ENCODE data around the gene GREM2. TPM values are rescaled to one million over a fixed set of nuclear protein-coding genes. Genes with fewer than 3 reads are reported as not detected.

The GREM2 gene
- total RNA-seq, 1 donor from 2014 or later = 1.1 TPM

DNA sequence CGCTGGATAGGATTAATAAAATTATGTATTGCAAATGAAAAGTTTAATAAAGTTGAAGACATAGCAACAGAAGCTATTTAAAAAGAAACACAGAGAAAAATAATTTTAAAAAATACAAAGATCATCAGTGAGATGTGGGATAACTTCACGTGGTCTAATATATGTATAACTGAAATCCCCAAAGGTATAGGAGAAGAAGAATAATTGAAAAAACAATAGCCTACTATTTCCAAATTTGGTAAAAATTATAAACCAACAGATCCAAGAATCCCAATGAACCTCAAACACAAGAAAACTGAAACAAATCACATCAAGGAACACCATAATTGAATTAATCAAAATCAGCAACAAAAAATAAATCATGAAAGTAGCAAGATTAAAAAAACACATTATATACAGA lies 44.9 kb downstream of the GREM2 start:
- intact Hi-C loops (cut with micrococcal nuclease) = no loop called here

GRCh38 chr1:240562779-240563178 lies 49.2 kb downstream of the GREM2 start:
- intact Hi-C loops (cut with micrococcal nuclease) = no loop called here

GRCh38 chr1:240562111-240562590 lies 49.8 kb downstream of the GREM2 start:
- intact Hi-C loops (cut with micrococcal nuclease) = no loop called here

DNA sequence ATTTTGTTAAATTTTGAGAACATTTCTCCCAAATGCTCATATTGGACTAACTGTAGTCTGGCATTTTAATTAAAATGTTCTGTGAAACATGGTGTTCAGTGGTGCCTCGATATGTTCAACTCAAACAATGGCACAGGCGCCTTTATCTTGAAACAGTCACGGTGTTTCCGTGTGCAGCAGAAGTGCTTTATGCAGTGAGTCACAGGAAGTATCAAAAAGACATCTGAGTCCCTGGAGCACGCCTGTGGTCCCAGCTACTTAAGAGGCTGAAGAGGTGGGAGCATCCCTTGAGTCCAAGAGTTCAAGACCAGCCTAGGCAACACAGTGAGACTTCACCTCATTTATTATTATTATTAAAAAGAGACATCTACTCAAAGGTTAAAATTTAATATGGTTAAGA lies 52.2 kb downstream of the GREM2 start:
- intact Hi-C loops (cut with micrococcal nuclease) = no loop called here

DNA sequence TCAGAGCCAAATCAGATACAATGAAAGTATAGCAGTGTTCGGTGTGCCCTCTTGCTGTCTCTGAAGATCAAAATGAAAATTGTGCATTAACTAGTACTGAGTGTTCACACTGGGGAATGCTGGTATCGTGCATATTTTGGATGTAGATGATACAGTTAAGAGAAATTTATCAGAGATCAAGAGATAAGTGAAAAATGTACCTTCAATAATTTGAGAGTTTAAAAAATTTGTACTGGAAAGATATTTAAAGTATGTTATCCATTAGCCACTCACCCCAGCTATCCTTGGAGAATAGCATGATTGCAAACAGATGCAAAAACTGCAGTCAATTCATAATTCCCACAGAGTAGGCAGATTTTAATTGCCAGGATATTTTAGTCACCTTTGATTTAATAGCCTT lies 56.4 kb downstream of the GREM2 start:
- intact Hi-C loops (cut with micrococcal nuclease) = no loop called here

DNA sequence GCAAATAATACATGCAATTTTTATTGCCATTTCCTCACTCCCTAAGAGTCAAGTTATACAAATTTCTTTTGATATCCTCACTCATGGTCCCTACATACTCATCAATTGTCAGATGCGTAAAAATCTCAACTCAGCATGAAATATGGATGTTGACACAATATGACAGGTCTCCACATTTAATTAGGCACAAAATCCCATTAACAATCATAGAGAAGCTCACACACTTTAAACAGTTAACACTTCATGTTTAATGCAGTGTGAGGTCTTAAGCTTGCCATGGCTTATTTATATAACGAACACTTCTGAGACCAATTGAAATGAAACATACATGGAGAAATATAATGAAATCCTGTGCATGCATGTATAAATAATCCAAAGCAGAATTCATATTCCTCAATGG lies 58.6 kb downstream of the GREM2 start:
- intact Hi-C loops (cut with micrococcal nuclease) = no loop called here

DNA sequence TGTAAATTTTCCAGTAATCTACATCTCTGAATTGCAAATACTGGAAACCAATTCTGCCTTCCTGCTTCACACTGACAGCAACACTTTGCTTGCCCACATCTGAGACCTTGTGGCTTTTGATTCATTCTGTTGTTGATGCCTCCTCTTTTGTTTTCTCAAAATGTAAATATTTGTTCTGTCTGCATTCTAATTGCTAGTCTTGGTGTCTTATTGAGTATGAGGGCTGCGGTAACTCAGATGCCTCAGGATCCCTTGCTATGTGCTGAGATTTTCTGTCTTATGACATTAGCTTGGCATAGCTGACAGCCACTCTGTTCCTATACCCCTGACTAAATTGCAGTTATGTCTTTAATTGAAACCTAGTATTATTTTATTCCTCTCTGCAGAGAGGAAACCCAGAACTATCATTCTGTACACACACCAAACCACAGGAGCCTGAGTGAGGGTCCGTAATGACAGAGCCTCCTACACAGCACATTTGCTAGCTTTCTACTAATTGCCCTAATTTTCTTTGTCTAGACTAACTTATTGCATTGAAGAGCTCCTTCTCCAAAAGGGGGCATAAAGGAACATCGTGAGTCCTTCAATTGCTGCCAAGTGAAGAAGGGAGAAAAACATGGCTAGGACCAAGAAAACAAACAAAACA lies 72.1 kb downstream of the GREM2 start:
- intact Hi-C loops (cut with micrococcal nuclease) = loop anchor here (1.0 to 2.0 kb wide), 2 partner anchors 37 to 73 kb away; no protein-coding TSS in a partner anchor

DNA sequence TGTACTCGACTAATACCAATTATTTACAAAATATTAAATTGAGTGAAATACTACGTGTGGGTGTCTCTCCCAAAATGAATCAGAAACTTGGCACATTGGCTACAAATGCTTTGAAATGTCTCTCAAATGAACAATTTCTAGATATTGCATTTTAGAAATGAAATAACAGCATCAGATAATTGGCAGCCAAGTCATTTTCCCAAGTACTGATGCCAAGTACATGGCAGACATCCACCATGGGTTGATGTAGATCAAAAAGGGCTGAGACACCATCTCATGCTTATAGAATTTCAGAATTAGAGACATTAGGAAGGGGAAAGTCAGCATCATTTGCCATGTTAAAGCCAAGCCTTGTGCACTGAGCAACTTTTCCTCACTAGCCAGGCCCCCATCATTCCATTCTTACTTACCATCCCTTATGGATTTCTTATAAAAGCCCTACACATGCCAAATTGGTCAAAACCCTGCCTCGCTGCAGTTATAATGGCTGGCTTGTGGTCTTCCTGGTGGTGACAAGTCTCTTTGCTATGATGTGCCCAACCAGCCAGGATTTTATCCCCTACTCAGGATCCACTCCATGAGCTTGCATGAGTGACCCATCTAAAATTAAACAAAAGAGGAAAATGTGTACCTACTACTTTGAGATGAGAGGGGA lies 73.1 kb downstream of the GREM2 start:
- intact Hi-C loops (cut with micrococcal nuclease) = loop anchor here (1.0 kb wide), 1 partner anchor 74 kb away; no protein-coding TSS in a partner anchor

DNA sequence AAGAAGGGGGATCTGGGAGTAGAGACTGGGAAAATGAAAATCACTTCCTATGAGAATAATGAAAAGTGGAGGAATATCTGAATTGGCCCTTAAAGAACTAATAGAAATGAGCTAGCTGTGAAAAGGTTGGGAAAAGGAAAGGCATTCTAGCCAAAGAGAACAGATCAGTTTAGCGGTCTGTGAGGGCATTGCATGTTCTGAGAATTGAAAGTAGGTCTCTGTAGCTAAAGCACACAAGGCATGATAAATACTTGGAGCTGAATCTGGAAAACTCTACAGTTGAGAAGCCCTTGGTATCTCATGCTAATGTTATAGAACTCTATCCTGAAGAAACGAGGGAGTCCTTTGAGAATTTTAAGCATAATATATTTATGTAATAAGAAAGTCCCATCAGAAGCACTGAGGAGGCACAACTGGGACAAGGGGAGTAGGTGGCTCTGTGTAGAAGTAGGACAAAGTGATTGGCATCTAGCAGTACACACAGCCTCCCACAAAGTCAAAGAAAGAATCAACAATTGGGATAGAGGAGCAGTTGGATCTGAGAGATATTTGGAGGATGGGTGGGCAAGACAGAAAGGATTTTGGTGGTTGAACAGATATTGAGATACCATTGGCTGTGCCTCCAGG lies 78.7 kb downstream of the GREM2 start:
- intact Hi-C loops (cut with micrococcal nuclease) = no loop called here

GRCh38 chr1:240528591-240528990 lies 83.4 kb downstream of the GREM2 start:
- intact Hi-C loops (cut with micrococcal nuclease) = no loop called here

DNA sequence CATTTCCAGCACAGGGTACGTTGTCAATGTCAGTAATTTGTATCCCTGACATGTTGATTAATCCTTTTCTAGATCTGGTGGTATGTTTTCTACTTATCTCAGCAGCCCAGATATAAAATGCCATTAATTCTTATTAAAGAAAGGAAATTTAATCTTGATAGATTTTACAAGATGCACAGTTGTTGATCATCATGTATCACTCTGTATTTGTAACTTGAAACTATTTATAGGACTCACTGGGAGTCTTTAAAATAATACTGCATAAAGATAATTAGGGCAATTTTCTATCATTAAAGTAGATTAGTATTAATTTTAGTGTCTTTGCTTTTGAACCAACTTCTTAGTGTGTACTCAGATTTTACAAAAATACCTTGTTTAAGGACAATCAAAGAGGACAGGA lies 84.9 kb downstream of the GREM2 start:
- intact Hi-C loops (cut with micrococcal nuclease) = no loop called here

- intact Hi-C loops (cut with micrococcal nuclease) = no loop called here
Observed at GRCh38 chr1:240526312-240526711, 85.6 kb downstream of the GREM2 start.

- intact Hi-C loops (cut with micrococcal nuclease) = no loop called here
Observed at GRCh38 chr1:240524356-240525069, 87.4 kb downstream of the GREM2 start.

DNA sequence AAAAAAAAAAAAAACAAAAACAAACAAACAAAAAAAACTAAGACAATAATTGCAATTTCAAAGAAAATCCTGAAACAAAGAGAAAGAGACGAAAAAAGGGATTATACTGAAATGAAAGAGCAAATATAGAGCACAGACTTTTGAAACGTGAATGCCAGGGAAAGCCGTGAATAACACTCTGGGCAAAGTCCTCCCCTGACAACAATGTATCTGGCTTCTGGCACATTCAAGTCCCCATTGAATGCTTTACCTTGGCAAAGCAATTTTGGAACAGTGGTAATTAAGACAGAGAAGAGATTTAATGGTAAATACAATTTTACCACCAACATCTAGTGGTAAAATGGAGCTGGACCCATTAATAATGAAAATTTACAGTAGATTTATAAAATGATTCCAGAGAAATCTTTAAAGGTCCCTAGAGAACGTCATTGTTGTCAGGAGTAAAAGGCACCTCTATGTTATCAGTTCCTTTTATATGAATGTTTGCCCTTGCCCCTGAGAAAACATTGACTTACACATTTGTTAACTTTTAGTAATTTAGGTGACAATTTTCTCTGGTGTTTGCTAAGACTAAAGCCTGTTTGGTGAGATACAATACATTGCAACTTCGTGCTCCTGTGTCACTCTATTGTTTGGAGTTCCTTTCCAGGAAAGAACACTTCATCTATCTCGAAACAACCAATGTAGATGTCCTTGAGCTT lies 89.7 kb downstream of the GREM2 start:
- intact Hi-C loops (cut with micrococcal nuclease) = no loop called here

DNA sequence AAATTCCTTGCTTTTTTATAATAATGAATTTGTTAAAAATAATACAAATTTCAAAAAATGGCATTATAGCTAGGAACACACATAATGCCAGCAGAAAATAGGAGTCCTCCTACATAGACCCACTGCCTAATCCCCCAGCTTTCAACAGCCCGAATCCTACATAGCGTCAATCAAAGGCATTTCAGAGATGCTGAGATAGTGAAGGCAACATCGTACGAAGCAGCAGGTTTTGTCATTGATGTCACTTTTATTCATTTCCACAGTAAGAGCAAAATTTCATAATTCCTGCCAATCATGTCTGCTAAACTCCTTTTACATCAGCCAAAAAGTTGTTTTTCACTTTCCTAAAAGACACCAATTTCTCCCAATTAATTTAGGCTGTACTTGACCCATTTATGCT lies 94.1 kb downstream of the GREM2 start:
- intact Hi-C loops (cut with micrococcal nuclease) = no loop called here

DNA sequence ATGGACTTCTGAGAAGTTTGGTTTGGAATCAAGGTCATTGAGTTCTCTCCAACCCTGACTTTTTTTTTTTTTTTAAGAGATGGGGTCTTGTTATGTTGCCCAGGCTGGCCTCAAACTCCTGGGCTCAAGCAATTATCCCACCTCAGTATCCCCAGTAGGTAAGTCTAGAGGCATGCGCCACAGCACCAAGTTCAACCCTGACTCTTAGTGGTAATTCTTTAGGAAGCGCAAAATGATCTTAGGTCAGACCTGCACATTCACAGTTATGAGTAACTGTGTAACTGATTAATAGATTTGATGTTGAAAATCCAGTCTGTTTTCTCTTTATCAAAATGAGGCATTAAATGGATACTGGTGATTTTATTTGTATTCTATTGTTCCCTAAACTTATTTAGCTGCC lies 95.9 kb downstream of the GREM2 start:
- intact Hi-C loops (cut with micrococcal nuclease) = no loop called here

GRCh38 chr1:240515505-240515904 lies 96.5 kb downstream of the GREM2 start:
- intact Hi-C loops (cut with micrococcal nuclease) = no loop called here

DNA sequence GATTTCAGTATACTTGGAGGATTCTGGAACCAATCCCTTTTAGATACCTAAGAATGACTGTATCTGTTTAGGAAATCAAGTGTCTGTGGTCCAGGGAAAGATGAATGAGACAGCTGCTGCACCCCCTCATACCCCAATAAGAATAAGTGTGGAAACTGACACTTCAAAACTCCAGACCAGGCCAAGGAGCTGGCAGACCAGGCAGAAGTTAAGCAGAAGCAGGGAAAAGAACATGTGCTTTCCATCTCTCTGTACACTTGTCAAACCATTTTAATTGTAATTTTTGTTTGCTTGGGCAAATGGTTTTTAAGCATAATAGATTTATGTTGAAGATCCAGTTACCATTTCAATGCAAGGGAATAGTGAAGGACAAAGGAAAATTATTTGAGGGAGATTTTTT lies 100.2 kb downstream of the GREM2 start:
- intact Hi-C loops (cut with micrococcal nuclease) = no loop called here

- intact Hi-C loops (cut with micrococcal nuclease) = no loop called here
Observed at GRCh38 chr1:240508950-240509349, 103.0 kb downstream of the GREM2 start.

GRCh38 chr1:240508201-240508600 lies 103.8 kb downstream of the GREM2 start:
- intact Hi-C loops (cut with micrococcal nuclease) = no loop called here

- intact Hi-C loops (cut with micrococcal nuclease) = no loop called here
Observed at GRCh38 chr1:240506176-240506575, 105.8 kb downstream of the GREM2 start.

All from T-helper 1 cell treated with Interleukin-12 subunit alpha and Interleukin-12 subunit beta and Interleukin-4 antibody, amounts not matched to agents 30 ng/mL and 1 ng/mL, for 36 hours (primary cell).